ENCODE measurements around the gene ACAT1.

Gene ACAT1

GRCh38 chr11:108121274-108122155 is at the start of gene ACAT1:
TSS of gene ACAT1 (plus strand) at chr11:108121567. CDS start at chr11:108121607, 40 bp downstream.
- peaks cover 0 to 5% (median 0%) of the 10 kb centered on the region in 5 donors for H3K36me3 ChIP-seq (ENCODE audit: control insufficient read depth in 5 of 5, insufficient read depth in 5 of 5, low read length in 5 of 5)
- peak within 1 kb of the TSS; percentile 89 for H3K27ac ChIP-seq (ENCODE audit: low read depth, low read length)
- H3K9me3 ChIP-seq (ENCODE audit: control insufficient read depth in 5 of 5, low read length in 5 of 5): no peaks in the 10 kb centered on the region
- no peaks in the 10 kb centered on the region for H3K27me3 ChIP-seq (ENCODE audit: control insufficient read depth in 5 of 5, insufficient read depth in 4 of 5, low read length in 5 of 5)
- H3K4me3 ChIP-seq (ENCODE audit: low read depth in 1 of 5, low read length in 5 of 5): peak within 1 kb of the TSS; percentile 77 to 93 (median 83)
- peak within 1 kb of the TSS; percentile 51 to 92 (median 82) for H3K9ac ChIP-seq (ENCODE audit: low read length in 5 of 5)
- H3K4me1 ChIP-seq (ENCODE audit: control insufficient read depth in 5 of 5, insufficient read depth in 5 of 5, low read length in 5 of 5): peaks cover 3 to 46% (median 38%) of the 10 kb centered on the region in 5 donors

GRCh38 chr11:108084811-108085210 is 36.6 kb upstream of the ACAT1 start:
- Histone ChIP-seq H3K4me3 (ENCODE audit: low read depth in 1 of 5, low read length in 5 of 5) (no peak overlapping the region), H3K27me3 (ENCODE audit: control insufficient read depth in 5 of 5, insufficient read depth in 4 of 5, low read length in 5 of 5) (no peaks in the 10 kb centered on the region)

GRCh38 chr11:108085672-108086071 is 35.7 kb upstream of the ACAT1 start:
- H3K27me3 ChIP-seq (ENCODE audit: control insufficient read depth in 5 of 5, insufficient read depth in 4 of 5, low read length in 5 of 5): no peaks in the 10 kb centered on the region
- H3K4me3 ChIP-seq (ENCODE audit: low read depth in 1 of 5, low read length in 5 of 5): no peak overlapping the region
- H3K27ac ChIP-seq (ENCODE audit: low read depth, low read length): no peak overlapping the region
- no peaks in the 10 kb centered on the region for H3K9me3 ChIP-seq (ENCODE audit: control insufficient read depth in 5 of 5, low read length in 5 of 5)
- no peak overlapping the region for H3K9ac ChIP-seq (ENCODE audit: low read length in 5 of 5)
- peaks cover 16 to 40% (median 34%) of the 10 kb centered on the region in 5 donors for H3K36me3 ChIP-seq (ENCODE audit: control insufficient read depth in 5 of 5, insufficient read depth in 5 of 5, low read length in 5 of 5)
- no peaks in the 10 kb centered on the region for H3K4me1 ChIP-seq (ENCODE audit: control insufficient read depth in 5 of 5, insufficient read depth in 5 of 5, low read length in 5 of 5)

More at GRCh38 chr11:108084811-108085210, 36.6 kb upstream of the ACAT1 start:
- Histone ChIP-seq H3K9ac (ENCODE audit: low read length in 5 of 5) (no peak overlapping the region), H3K36me3 (ENCODE audit: control insufficient read depth in 5 of 5, insufficient read depth in 5 of 5, low read length in 5 of 5) (peaks cover 21 to 44% (median 39%) of the 10 kb centered on the region in 5 donors), H3K9me3 (ENCODE audit: control insufficient read depth in 5 of 5, low read length in 5 of 5) (no peaks in the 10 kb centered on the region), H3K27ac (ENCODE audit: low read depth, low read length) (no peak overlapping the region), H3K4me1 (ENCODE audit: control insufficient read depth in 5 of 5, insufficient read depth in 5 of 5, low read length in 5 of 5) (no peaks in the 10 kb centered on the region)

GRCh38 chr11:108092134-108092533 is 29.2 kb upstream of the ACAT1 start:
- Histone ChIP-seq H3K9me3 (ENCODE audit: control insufficient read depth in 5 of 5, low read length in 5 of 5) (no peaks in the 10 kb centered on the region), H3K4me3 (ENCODE audit: low read depth in 1 of 5, low read length in 5 of 5) (no peak overlapping the region), H3K4me1 (ENCODE audit: control insufficient read depth in 5 of 5, insufficient read depth in 5 of 5, low read length in 5 of 5) (peaks cover 0 to 3% (median 0%) of the 10 kb centered on the region in 5 donors), H3K27ac (ENCODE audit: low read depth, low read length) (no peak overlapping the region), H3K36me3 (ENCODE audit: control insufficient read depth in 5 of 5, insufficient read depth in 5 of 5, low read length in 5 of 5) (peaks cover 13 to 42% (median 31%) of the 10 kb centered on the region in 5 donors), H3K9ac (ENCODE audit: low read length in 5 of 5) (no peak overlapping the region), H3K27me3 (ENCODE audit: control insufficient read depth in 5 of 5, insufficient read depth in 4 of 5, low read length in 5 of 5) (no peaks in the 10 kb centered on the region)

- H3K4me3 ChIP-seq (ENCODE audit: low read depth in 1 of 5, low read length in 5 of 5): no peak overlapping the region
- peaks cover 0 to 3% (median 0%) of the 10 kb centered on the region in 5 donors for H3K4me1 ChIP-seq (ENCODE audit: control insufficient read depth in 5 of 5, insufficient read depth in 5 of 5, low read length in 5 of 5)
- H3K9ac ChIP-seq (ENCODE audit: low read length in 5 of 5): no peak overlapping the region
- H3K9me3 ChIP-seq (ENCODE audit: control insufficient read depth in 5 of 5, low read length in 5 of 5): no peaks in the 10 kb centered on the region
- no peaks in the 10 kb centered on the region for H3K27me3 ChIP-seq (ENCODE audit: control insufficient read depth in 5 of 5, insufficient read depth in 4 of 5, low read length in 5 of 5)
- no peak overlapping the region for H3K27ac ChIP-seq (ENCODE audit: low read depth, low read length)
- H3K36me3 ChIP-seq (ENCODE audit: control insufficient read depth in 5 of 5, insufficient read depth in 5 of 5, low read length in 5 of 5): peaks cover 17 to 53% (median 41%) of the 10 kb centered on the region in 5 donors
Measured at GRCh38 chr11:108093128-108093904, 28.1 kb upstream of the ACAT1 start.

- Histone ChIP-seq H3K36me3 (ENCODE audit: control insufficient read depth in 5 of 5, insufficient read depth in 5 of 5, low read length in 5 of 5) (peaks cover 27 to 59% (median 39%) of the 10 kb centered on the region in 5 donors), H3K27me3 (ENCODE audit: control insufficient read depth in 5 of 5, insufficient read depth in 4 of 5, low read length in 5 of 5) (no peaks in the 10 kb centered on the region), H3K9me3 (ENCODE audit: control insufficient read depth in 5 of 5, low read length in 5 of 5) (no peaks in the 10 kb centered on the region), H3K9ac (ENCODE audit: low read length in 5 of 5) (no peak overlapping the region), H3K4me3 (ENCODE audit: low read depth in 1 of 5, low read length in 5 of 5) (no peak overlapping the region), H3K27ac (ENCODE audit: low read depth, low read length) (no peak overlapping the region), H3K4me1 (ENCODE audit: control insufficient read depth in 5 of 5, insufficient read depth in 5 of 5, low read length in 5 of 5) (peaks cover 0 to 3% (median 0%) of the 10 kb centered on the region in 5 donors)
Measured at GRCh38 chr11:108097179-108097578, 24.2 kb upstream of the ACAT1 start.

GRCh38 chr11:108101090-108101775 is 20.1 kb upstream of the ACAT1 start:
- Histone ChIP-seq H3K9me3 (ENCODE audit: control insufficient read depth in 5 of 5, low read length in 5 of 5) (no peaks in the 10 kb centered on the region), H3K27ac (ENCODE audit: low read depth, low read length) (no peak overlapping the region), H3K9ac (ENCODE audit: low read length in 5 of 5) (no peak overlapping the region), H3K36me3 (ENCODE audit: control insufficient read depth in 5 of 5, insufficient read depth in 5 of 5, low read length in 5 of 5) (peaks cover 25 to 58% (median 38%) of the 10 kb centered on the region in 5 donors), H3K27me3 (ENCODE audit: control insufficient read depth in 5 of 5, insufficient read depth in 4 of 5, low read length in 5 of 5) (no peaks in the 10 kb centered on the region), H3K4me1 (ENCODE audit: control insufficient read depth in 5 of 5, insufficient read depth in 5 of 5, low read length in 5 of 5) (no peaks in the 10 kb centered on the region), H3K4me3 (ENCODE audit: low read depth in 1 of 5, low read length in 5 of 5) (no peak overlapping the region)

GRCh38 chr11:108111126-108111525 is 10.2 kb upstream of the ACAT1 start:
- no peak overlapping the region for H3K9ac ChIP-seq (ENCODE audit: low read length in 5 of 5)
- H3K4me3 ChIP-seq (ENCODE audit: low read depth in 1 of 5, low read length in 5 of 5): no peak overlapping the region
- no peaks in the 10 kb centered on the region for H3K27me3 ChIP-seq (ENCODE audit: control insufficient read depth in 5 of 5, insufficient read depth in 4 of 5, low read length in 5 of 5)
- no peak overlapping the region for H3K27ac ChIP-seq (ENCODE audit: low read depth, low read length)
- H3K9me3 ChIP-seq (ENCODE audit: control insufficient read depth in 5 of 5, low read length in 5 of 5): no peaks in the 10 kb centered on the region
- peaks cover 0 to 3% (median 0%) of the 10 kb centered on the region in 5 donors for H3K36me3 ChIP-seq (ENCODE audit: control insufficient read depth in 5 of 5, insufficient read depth in 5 of 5, low read length in 5 of 5)
- peaks cover 1 to 9% (median 8%) of the 10 kb centered on the region in 5 donors for H3K4me1 ChIP-seq (ENCODE audit: control insufficient read depth in 5 of 5, insufficient read depth in 5 of 5, low read length in 5 of 5)

GRCh38 chr11:108112057-108112456 is 9.3 kb upstream of the ACAT1 start:
- Histone ChIP-seq H3K27ac (ENCODE audit: low read depth, low read length) (no peak overlapping the region), H3K9ac (ENCODE audit: low read length in 5 of 5) (no peak overlapping the region), H3K4me3 (ENCODE audit: low read depth in 1 of 5, low read length in 5 of 5) (no peak overlapping the region), H3K4me1 (ENCODE audit: control insufficient read depth in 5 of 5, insufficient read depth in 5 of 5, low read length in 5 of 5) (peaks cover 1 to 9% (median 8%) of the 10 kb centered on the region in 5 donors), H3K27me3 (ENCODE audit: control insufficient read depth in 5 of 5, insufficient read depth in 4 of 5, low read length in 5 of 5) (no peaks in the 10 kb centered on the region), H3K9me3 (ENCODE audit: control insufficient read depth in 5 of 5, low read length in 5 of 5) (no peaks in the 10 kb centered on the region), H3K36me3 (ENCODE audit: control insufficient read depth in 5 of 5, insufficient read depth in 5 of 5, low read length in 5 of 5) (no peaks in the 10 kb centered on the region)

Measured in subcutaneous abdominal adipose tissue (tissue), 5 donors.